ENCODE data around the gene RASGRP4. TPM values are rescaled to one million over a fixed set of nuclear protein-coding genes. Genes with fewer than 3 reads are reported as not detected.

Gene RASGRP4
- total RNA-seq, 1 experiment from 2014 or later: not detected

GRCh38 chr19:38359242-38360021 is 66.6 kb downstream of the RASGRP4 start:
- CTCF ChIA-PET: interaction anchor here (0.6 kb wide), 1 partner anchor 459 kb away, joined by 4 read pairs; no protein-coding TSS in a partner anchor

More at GRCh38 chr19:38359242-38360021, 66.6 kb downstream of the RASGRP4 start:
- H3K9me3 ChIP-seq (ENCODE audit: low read depth, low read length, poor library complexity, severe bottlenecking): no peaks in the 10 kb centered on the region
- no peaks in the 10 kb centered on the region for H3K4me1 ChIP-seq (ENCODE audit: insufficient read depth, low read length, poor library complexity, severe bottlenecking)
- intact Hi-C loops (cut with micrococcal nuclease; ENCODE audit: unreplicated experiment): no loop called here
- no peaks in the 10 kb centered on the region for H3K36me3 ChIP-seq (ENCODE audit: insufficient read depth, low read length, poor library complexity, severe bottlenecking)
- H3K4me3 ChIP-seq (ENCODE audit: low read depth, low read length, poor library complexity, severe bottlenecking): no peak overlapping the region
- no peak for TF ChIP-seq CTCF (conservative IDR thresholded peaks at IDR 0.05; ENCODE audit: low read depth, low read length)
- TF ChIP-seq EZH2 (IDR thresholded peaks at IDR 0.05; ENCODE audit: borderline replicate concordance, low read depth, low read length, poor library complexity, severe bottlenecking): no peak
- no peak overlapping the region for H3K27ac ChIP-seq (ENCODE audit: low read depth, low read length, poor library complexity, severe bottlenecking)
- POLR2A ChIA-PET (ENCODE audit: low non-redundant PET): no interaction called here
- no peak for DNase-seq (ENCODE audit: low spot score)
- no TSS peak for BruUV-seq (replicated peaks)
- H3K27me3 ChIP-seq (replicated peaks; ENCODE audit: insufficient read depth, low read depth, low read length, poor library complexity): peaks cover 37% of the 10 kb centered on the region

Other genes with a start within 250 kb of the RASGRP4 start
- 6.3 and 8.1 TPM in 2 replicates for gene DPF1, start 202.0 kb downstream of the RASGRP4 start, total RNA-seq (2021)
- gene PPP1R14A, start 169.8 kb downstream of the RASGRP4 start, total RNA-seq (2021): 1.1 TPM in 1 of 2 replicates, not detected in the other
- gene SPINT2, start 161.6 kb downstream of the RASGRP4 start, total RNA-seq (2021): 0.42 TPM in 1 of 2 replicates, not detected in the other
- not detected in 2 replicates for gene C19orf33, start 122.0 kb downstream of the RASGRP4 start, total RNA-seq (2021)
- 57.6 and 66.2 TPM in 2 replicates for gene YIF1B, start 110.3 kb downstream of the RASGRP4 start, total RNA-seq (2021)
- gene KCNK6, start 106.4 kb downstream of the RASGRP4 start, total RNA-seq (2021): 0.11 TPM in 1 of 2 replicates, not detected in the other
- gene CATSPERG, start 90.4 kb downstream of the RASGRP4 start, total RNA-seq (2021): 1.2 and 1.3 TPM in 2 replicates
- gene PSMD8, start 51.6 kb downstream of the RASGRP4 start, total RNA-seq (2021): 303 and 321 TPM in 2 replicates
- 0.83 and 1.3 TPM in 2 replicates for gene GGN, start 38.2 kb downstream of the RASGRP4 start, total RNA-seq (2021)
- gene SPRED3, start 37.5 kb downstream of the RASGRP4 start, total RNA-seq (2021): 6.2 and 6.8 TPM in 2 replicates
- 11.8 and 12.1 TPM in 2 replicates for gene FAM98C, start 23.1 kb downstream of the RASGRP4 start, total RNA-seq (2021)
- 0.28 and 0.55 TPM in 2 replicates for gene RYR1, start 7.5 kb upstream of the RASGRP4 start, total RNA-seq (2021)
- 1.5 and 3.5 TPM in 2 replicates for gene MAP4K1, start 191.7 kb upstream of the RASGRP4 start, total RNA-seq (2021)
- gene EIF3K, start 193.0 kb upstream of the RASGRP4 start, total RNA-seq (2021): 316 and 338 TPM in 2 replicates
- 370 and 397 TPM in 2 replicates for gene ACTN4, start 221.4 kb upstream of the RASGRP4 start, total RNA-seq (2021)

All from A673 (cell line).